Endodermal cell (in vitro differentiated cells): ENCODE measurements around the gene ZDBF2. TPM values are rescaled to one million over a fixed set of nuclear protein-coding genes. Genes with fewer than 3 reads are reported as not detected.

ENCODE experiments used
- DNase-seq: peaks from one replicate; pipeline ENCODE4 v3.0.0-alpha.2; 2017
- H3K27ac ChIP-seq: 2 replicates; pipeline ENCODE4 v1.5.1; 2013; ENCODE audit warnings: mild to moderate bottlenecking, low read depth, low read length, moderate library complexity
- H3K27me3 ChIP-seq: 2 replicates; pipeline ENCODE4 v1.6.1; 2013; ENCODE audit warnings: mild to moderate bottlenecking, low read length, moderate library complexity; ENCODE audit not compliant: insufficient read depth, control insufficient read depth, poor library complexity, severe bottlenecking
- H3K36me3 ChIP-seq: 2 replicates; pipeline ENCODE4 v1.7.0; 2013; ENCODE audit warnings: mild to moderate bottlenecking, low read length, moderate library complexity; ENCODE audit not compliant: control insufficient read depth, insufficient read depth
- H3K4me1 ChIP-seq: one replicate; pipeline ENCODE4 v1.7.0; 2013; ENCODE audit warnings: low read length; ENCODE audit not compliant: control insufficient read depth, insufficient read depth
- H3K4me3 ChIP-seq: 2 replicates; pipeline ENCODE4 v1.5.1; 2013; ENCODE audit warnings: mild to moderate bottlenecking, low read length, moderate library complexity
- H3K9ac ChIP-seq: 2 replicates; pipeline ENCODE4 v1.6.1; 2013; ENCODE audit warnings: mild to moderate bottlenecking, low read length, moderate library complexity; ENCODE audit not compliant: poor library complexity, severe bottlenecking; ENCODE audit errors: extremely low read depth
- H3K9me3 ChIP-seq: 2 replicates; pipeline ENCODE4 v1.6.1; 2013; ENCODE audit warnings: mild to moderate bottlenecking, low read length, moderate library complexity; ENCODE audit not compliant: control insufficient read depth
- H3K27ac Mint-ChIP-seq: 2 replicates; pipeline ENCODE4 v1.8.0; 2020; ENCODE audit warnings: mixed read lengths
- H3K27me3 Mint-ChIP-seq: 2 replicates; pipeline ENCODE4 v1.8.0; 2021; ENCODE audit warnings: mild to moderate bottlenecking, mixed read lengths; ENCODE audit not compliant: insufficient read depth
- H3K36me3 Mint-ChIP-seq: 2 replicates; pipeline ENCODE4 v1.8.0; 2020; ENCODE audit warnings: low read depth, mixed read lengths
- H3K4me1 Mint-ChIP-seq: 2 replicates; pipeline ENCODE4 v1.8.0; 2020; ENCODE audit warnings: mixed read lengths
- H3K4me3 Mint-ChIP-seq: 2 replicates; pipeline ENCODE4 v1.8.0; 2020; ENCODE audit warnings: mild to moderate bottlenecking, moderate library complexity, mixed read lengths
- H3K9me3 Mint-ChIP-seq: 2 replicates; pipeline ENCODE4 v1.8.0; 2020; ENCODE audit warnings: mild to moderate bottlenecking, mixed read lengths
- CTCF ChIP-seq: fragments of 200-600 bp; sonication (generic); conservative IDR thresholded peaks from 2 replicates; pipeline ENCODE4 v1.5.0; 2021; ENCODE audit warnings: antibody characterized with exemption, mild to moderate bottlenecking
- WGBS, 2 experiments: methylation state at CpG; one replicate each; pipeline versions ENCODE4 v1.1.5 to v1.1.7; 2013; ENCODE audit warnings: missing lambda C conversion rate in 2 of 2, mixed read lengths in 1 of 2; ENCODE audit not compliant: insufficient coverage in 1 of 2, insufficient read length in 1 of 2; 5-methylcytosine and 5-hydroxymethylcytosine counted together
- total RNA-seq, 2 donors: library from RNA; stranded (reverse); fragmentation: NEBNext Ultra II Directional in 1 of 2; extraction: Animal tissue kit (Norgen Biotek cat#: 25700) in 1 of 2; gene quantifications; 2 replicates in 1 of 2; 3 replicates in 1 of 2; pipeline ENCODE4 v1.2.1, GENCODE V29; 2021

Gene ZDBF2
- total RNA-seq, 2 donors from 2014 or later: 14.1 to 27.0 TPM

- Histone ChIP-seq H3K27ac (no peak overlapping the region), H3K4me1 (peaks cover 3% of the 10 kb centered on the region), H3K4me3 (no peak overlapping the region), H3K9me3 (no peaks in the 10 kb centered on the region), H3K9ac (no peak overlapping the region), H3K36me3 (no peaks in the 10 kb centered on the region), H3K27me3 (no peaks in the 10 kb centered on the region)
- no peaks in the 10 kb centered on the region for H3K36me3 Mint-ChIP-seq
- H3K9me3 Mint-ChIP-seq: no peaks in the 10 kb centered on the region
- H3K27ac Mint-ChIP-seq: no peak overlapping the region
- no peaks in the 10 kb centered on the region for H3K27me3 Mint-ChIP-seq
- no peak for TF ChIP-seq CTCF
- no peak overlapping the region for H3K4me3 Mint-ChIP-seq
- H3K4me1 Mint-ChIP-seq: peaks cover 21% of the 10 kb centered on the region
- DNase-seq: no peak
Observed at GRCh38 chr2:206229642-206230041, 44.8 kb upstream of the ZDBF2 start.

- Mint-ChIP-seq H3K4me1 (peaks cover 21% of the 10 kb centered on the region), H3K9me3 (peaks cover 3% of the 10 kb centered on the region), H3K27me3 (peaks cover 2% of the 10 kb centered on the region), H3K36me3 (no peaks in the 10 kb centered on the region), H3K27ac (peak overlapping the region; percentile 77), H3K4me3 (no peak overlapping the region)
- Histone ChIP-seq H3K4me1 (peaks cover 3% of the 10 kb centered on the region), H3K9ac (no peak overlapping the region), H3K27me3 (no peaks in the 10 kb centered on the region), H3K9me3 (no peaks in the 10 kb centered on the region), H3K4me3 (no peak overlapping the region), H3K36me3 (no peaks in the 10 kb centered on the region), H3K27ac (peak overlapping the region; percentile 33)
- 60 to 78% methylated on average over 1 to 2 of the region's 2 CpGs for WGBS, 2 experiments
- peak; percentile 84 for DNase-seq
- peak; percentile 71 for TF ChIP-seq CTCF
Observed at GRCh38 chr2:206230060-206230762, 44.3 kb upstream of the ZDBF2 start.

GRCh38 chr2:206231669-206232286 lies 42.7 kb upstream of the ZDBF2 start:
- peaks cover 17% of the 10 kb centered on the region for H3K9me3 Mint-ChIP-seq
- TF ChIP-seq CTCF: no peak
- Histone ChIP-seq H3K36me3 (no peaks in the 10 kb centered on the region), H3K27ac (no peak overlapping the region), H3K9ac (no peak overlapping the region), H3K27me3 (no peaks in the 10 kb centered on the region), H3K9me3 (peaks cover 7% of the 10 kb centered on the region), H3K4me3 (no peak overlapping the region), H3K4me1 (peaks cover 3% of the 10 kb centered on the region)
- H3K4me1 Mint-ChIP-seq: peaks cover 21% of the 10 kb centered on the region
- peaks cover 2% of the 10 kb centered on the region for H3K27me3 Mint-ChIP-seq
- no peaks in the 10 kb centered on the region for H3K36me3 Mint-ChIP-seq
- WGBS, 2 experiments: 80 to 91% methylated on average over 2 to 5 of the region's 6 CpGs
- no peak overlapping the region for H3K27ac Mint-ChIP-seq
- DNase-seq: no peak
- H3K4me3 Mint-ChIP-seq: no peak overlapping the region
